GM19328 (cell line): ENCODE measurements around the gene TMEM154.

ENCODE experiments used
- ATAC-seq: cut with Tn5 transposase; IDR thresholded peaks from one replicate; pipeline ENCODE4 v1.9.1; 2021; ENCODE audit warnings: mild to moderate bottlenecking, moderate library complexity; ENCODE audit not compliant: unreplicated experiment

TMEM154 gene

GRCh38 chr4:152679414-152680281 lies at the start of gene TMEM154:
TSS of gene TMEM154 (minus strand) at chr4:152679997. CDS start at chr4:152679933, 64 bp downstream.
- ATAC-seq = peak; percentile 70

GRCh38 chr4:152729466-152729865 lies 49.7 kb upstream of the TMEM154 start:
- ATAC-seq = no peak

GRCh38 chr4:152728343-152728742 lies 48.5 kb upstream of the TMEM154 start:
- ATAC-seq = no peak

- ATAC-seq = no peak
These were observed 48.0 kb upstream of the TMEM154 start for GRCh38 chr4:152727784-152728183.

GRCh38 chr4:152724494-152724893 lies 44.7 kb upstream of the TMEM154 start:
- ATAC-seq = no peak

- ATAC-seq = no peak
These were observed 43.4 kb upstream of the TMEM154 start for GRCh38 chr4:152723236-152723635.

GRCh38 chr4:152719801-152720556 lies 40.2 kb upstream of the TMEM154 start:
- ATAC-seq = no peak

GRCh38 chr4:152719291-152719690 lies 39.5 kb upstream of the TMEM154 start:
- no peak for ATAC-seq

GRCh38 chr4:152715076-152715475 lies 35.3 kb upstream of the TMEM154 start:
- no peak for ATAC-seq

- ATAC-seq = no peak
These were observed 34.3 kb upstream of the TMEM154 start for GRCh38 chr4:152713951-152714705.

GRCh38 chr4:152709675-152710438 lies 30.1 kb upstream of the TMEM154 start:
- ATAC-seq = no peak

GRCh38 chr4:152708796-152709195 lies 29.0 kb upstream of the TMEM154 start:
- no peak for ATAC-seq

- no peak for ATAC-seq
These were observed 28.6 kb upstream of the TMEM154 start for GRCh38 chr4:152708361-152708760.

- no peak for ATAC-seq
These were observed 27.8 kb upstream of the TMEM154 start for GRCh38 chr4:152707632-152708031.

GRCh38 chr4:152705903-152706302 lies 26.1 kb upstream of the TMEM154 start:
- no peak for ATAC-seq

GRCh38 chr4:152704788-152705187 lies 25.0 kb upstream of the TMEM154 start:
- ATAC-seq = no peak

- no peak for ATAC-seq
These were observed 20.4 kb upstream of the TMEM154 start for GRCh38 chr4:152700151-152700550.

GRCh38 chr4:152699313-152699712 lies 19.5 kb upstream of the TMEM154 start:
- ATAC-seq = no peak

GRCh38 chr4:152698089-152698499 lies 18.3 kb upstream of the TMEM154 start:
- ATAC-seq = no peak

GRCh38 chr4:152697284-152698088 lies 17.7 kb upstream of the TMEM154 start:
- peak; percentile 4 for ATAC-seq
